Measurements from ENCODE around the gene ACADVL. TPM values are rescaled to one million over a fixed set of nuclear protein-coding genes. Genes with fewer than 3 reads are reported as not detected.
A peak's percentile ranks its signal among the peaks of the same experiment; 100 is the strongest.

Gene ACADVL
- total and polyA plus RNA-seq, 8 donors: 285 to 654 (median 381) TPM

GRCh38 chr17:7263801-7264078 lies 44.0 kb downstream of the ACADVL start:
- H3K27me3 ChIP-seq: peaks cover 10 to 58% of the 10 kb centered on the region in 2 donors
- TF ChIP-seq, protein P1, sequence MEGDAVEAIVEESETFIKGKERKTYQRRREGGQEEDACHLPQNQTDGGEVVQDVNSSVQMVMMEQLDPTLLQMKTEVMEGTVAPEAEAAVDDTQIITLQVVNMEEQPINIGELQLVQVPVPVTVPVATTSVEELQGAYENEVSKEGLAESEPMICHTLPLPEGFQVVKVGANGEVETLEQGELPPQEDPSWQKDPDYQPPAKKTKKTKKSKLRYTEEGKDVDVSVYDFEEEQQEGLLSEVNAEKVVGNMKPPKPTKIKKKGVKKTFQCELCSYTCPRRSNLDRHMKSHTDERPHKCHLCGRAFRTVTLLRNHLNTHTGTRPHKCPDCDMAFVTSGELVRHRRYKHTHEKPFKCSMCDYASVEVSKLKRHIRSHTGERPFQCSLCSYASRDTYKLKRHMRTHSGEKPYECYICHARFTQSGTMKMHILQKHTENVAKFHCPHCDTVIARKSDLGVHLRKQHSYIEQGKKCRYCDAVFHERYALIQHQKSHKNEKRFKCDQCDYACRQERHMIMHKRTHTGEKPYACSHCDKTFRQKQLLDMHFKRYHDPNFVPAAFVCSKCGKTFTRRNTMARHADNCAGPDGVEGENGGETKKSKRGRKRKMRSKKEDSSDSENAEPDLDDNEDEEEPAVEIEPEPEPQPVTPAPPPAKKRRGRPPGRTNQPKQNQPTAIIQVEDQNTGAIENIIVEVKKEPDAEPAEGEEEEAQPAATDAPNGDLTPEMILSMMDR (IDR thresholded peaks at IDR 0.05): no peak
- H3K27ac ChIP-seq: peak overlapping the region; percentile 46 to 88
- intact Hi-C loops (cut with DNase I): no loop called here
- peak overlapping the region in 1 of 2 donors; percentile 59 for H3K4me3 ChIP-seq
- ATAC-seq (no peak), DNase-seq (no peak)
- peaks cover 3 to 43% of the 10 kb centered on the region in 2 donors for H3K4me1 ChIP-seq
- H3K36me3 ChIP-seq: peaks cover 0 to 18% of the 10 kb centered on the region in 2 donors
- no peaks in the 10 kb centered on the region for H3K9me3 ChIP-seq

GRCh38 chr17:7266784-7267183 lies 47.0 kb downstream of the ACADVL start:
- TF ChIP-seq, protein P1 (IDR thresholded peaks at IDR 0.05): no peak
- DNase-seq (no peak), ATAC-seq (no peak)
- Histone ChIP-seq H3K4me1 (peaks cover 3 to 21% of the 10 kb centered on the region in 2 donors), H3K9me3 (no peaks in the 10 kb centered on the region), H3K27me3 (peaks cover 9 to 43% of the 10 kb centered on the region in 2 donors), H3K36me3 (no peaks in the 10 kb centered on the region), H3K27ac (no peak overlapping the region), H3K4me3 (no peak overlapping the region)
- intact Hi-C loops (cut with DNase I): no loop called here

Small RNA genes within 50 kb of the gene (microRNA-seq; reads per million reads assigned to microRNA genes)
- 1,145 to 1,240 reads per million in 2 donors for gene MIR324

Other genes starting within 250 kb of the ACADVL start
Only the 30 nearest of the 33 such genes appear.
- 100 to 1,000 TPM; 279 to 284 TPM for gene RNASEK, start 207.3 kb upstream of the ACADVL start, total RNA-seq
- gene RNASEK, start 207.3 kb upstream of the ACADVL start, polyA plus RNA-seq (ENCODE audit: insufficient read length in 6 of 6): 100 to 1,000 TPM; 127 to 151 (median 134) TPM
- 10 to 100 TPM; 13.3 to 17.2 TPM for gene BCL6B, start 196.9 kb upstream of the ACADVL start, total RNA-seq
- 10 to 100 TPM; 35.1 to 45.9 (median 37.0) TPM for gene BCL6B, start 196.9 kb upstream of the ACADVL start, polyA plus RNA-seq (ENCODE audit: insufficient read length in 6 of 6)
- gene SLC16A13, start 183.9 kb upstream of the ACADVL start, total RNA-seq: 10 to 100 TPM in 1 of 2 donors, 1 to 10 TPM in 1; 9.5 to 21.5 TPM
- gene SLC16A13, start 183.9 kb upstream of the ACADVL start, polyA plus RNA-seq (ENCODE audit: insufficient read length in 6 of 6): 1 to 10 TPM; 3.7 to 5.8 (median 4.6) TPM
- 1 to 10 TPM; 1.2 to 2.5 TPM for gene SLC16A11, start 175.8 kb upstream of the ACADVL start, total RNA-seq
- gene SLC16A11, start 175.8 kb upstream of the ACADVL start, polyA plus RNA-seq (ENCODE audit: insufficient read length in 6 of 6): 1 to 10 TPM in 4 of 6 donors, under 1 TPM in 2; 0.74 to 1.5 (median 1.1) TPM
- 1 to 10 TPM; 7.8 to 9.6 TPM for gene CLEC10A, start 139.7 kb upstream of the ACADVL start, total RNA-seq
- gene CLEC10A, start 139.7 kb upstream of the ACADVL start, polyA plus RNA-seq (ENCODE audit: insufficient read length in 6 of 6): 1 to 10 TPM; 2.0 to 3.6 (median 3.6) TPM
- 1 to 10 TPM; 1.0 to 2.7 TPM for gene ASGR2, start 105.1 kb upstream of the ACADVL start, total RNA-seq
- gene ASGR2, start 105.1 kb upstream of the ACADVL start, polyA plus RNA-seq (ENCODE audit: insufficient read length in 6 of 6): under 1 TPM; 0.34 to 0.76 (median 0.51) TPM
- gene ASGR1, start 40.6 kb upstream of the ACADVL start, total RNA-seq: 1 to 10 TPM; 2.4 to 7.7 TPM
- 10 to 100 TPM in 4 of 6 donors, 1 to 10 TPM in 2; 8.7 to 13.0 (median 11.0) TPM for gene ASGR1, start 40.6 kb upstream of the ACADVL start, polyA plus RNA-seq (ENCODE audit: insufficient read length in 6 of 6)
- gene DLG4, start 102 bp upstream of the ACADVL start, total RNA-seq: 10 to 100 TPM; 25.9 to 33.8 TPM
- 10 to 100 TPM; 35.6 to 60.0 (median 47.6) TPM for gene DLG4, start 102 bp upstream of the ACADVL start, polyA plus RNA-seq (ENCODE audit: insufficient read length in 6 of 6)
- gene DVL2, start 14.6 kb downstream of the ACADVL start, total RNA-seq: 10 to 100 TPM; 36.9 to 46.3 TPM
- gene DVL2, start 14.6 kb downstream of the ACADVL start, polyA plus RNA-seq (ENCODE audit: insufficient read length in 6 of 6): 10 to 100 TPM; 51.7 to 59.7 (median 54.6) TPM
- 10 to 100 TPM; 31.1 to 45.4 TPM for gene PHF23, start 19.5 kb downstream of the ACADVL start, total RNA-seq
- 10 to 100 TPM; 32.8 to 51.2 (median 46.1) TPM for gene PHF23, start 19.5 kb downstream of the ACADVL start, polyA plus RNA-seq (ENCODE audit: insufficient read length in 6 of 6)
- gene GABARAP, start 22.5 kb downstream of the ACADVL start, total RNA-seq: 100 to 1,000 TPM; 545 to 559 TPM
- 100 to 1,000 TPM; 442 to 526 (median 470) TPM for gene GABARAP, start 22.5 kb downstream of the ACADVL start, polyA plus RNA-seq (ENCODE audit: insufficient read length in 6 of 6)
- gene CTDNEP1, start 31.8 kb downstream of the ACADVL start, total RNA-seq: 100 to 1,000 TPM; 134 to 171 TPM
- 100 to 1,000 TPM; 133 to 154 (median 146) TPM for gene CTDNEP1, start 31.8 kb downstream of the ACADVL start, polyA plus RNA-seq (ENCODE audit: insufficient read length in 6 of 6)
- 10 to 100 TPM; 26.5 to 46.6 TPM for gene ELP5, start 32.3 kb downstream of the ACADVL start, total RNA-seq
- 10 to 100 TPM; 36.6 to 49.7 (median 42.9) TPM for gene ELP5, start 32.3 kb downstream of the ACADVL start, polyA plus RNA-seq (ENCODE audit: insufficient read length in 6 of 6)
- 100 to 1,000 TPM; 187 to 197 TPM for gene CLDN7, start 42.5 kb downstream of the ACADVL start, total RNA-seq
- gene CLDN7, start 42.5 kb downstream of the ACADVL start, polyA plus RNA-seq (ENCODE audit: insufficient read length in 6 of 6): 10 to 100 TPM; 26.0 to 37.0 (median 34.8) TPM
- under 1 TPM; 0.60 to 0.85 TPM for gene SLC2A4, start 61.8 kb downstream of the ACADVL start, total RNA-seq
- gene SLC2A4, start 61.8 kb downstream of the ACADVL start, polyA plus RNA-seq (ENCODE audit: insufficient read length in 6 of 6): 1 to 10 TPM in 4 of 6 donors, under 1 TPM in 2; 0.93 to 1.5 (median 1.3) TPM
- under 1 TPM; 0.37 to 0.67 TPM for gene YBX2, start 74.7 kb downstream of the ACADVL start, total RNA-seq
- gene YBX2, start 74.7 kb downstream of the ACADVL start, polyA plus RNA-seq (ENCODE audit: insufficient read length in 6 of 6): 1 to 10 TPM; 1.3 to 2.5 (median 1.6) TPM
- gene EIF5A, start 87.7 kb downstream of the ACADVL start, total RNA-seq: 100 to 1,000 TPM; 307 to 622 TPM
- 100 to 1,000 TPM; 213 to 323 (median 262) TPM for gene EIF5A, start 87.7 kb downstream of the ACADVL start, polyA plus RNA-seq (ENCODE audit: insufficient read length in 6 of 6)
- 10 to 100 TPM; 48.2 to 54.9 TPM for gene GPS2, start 95.4 kb downstream of the ACADVL start, total RNA-seq
- gene GPS2, start 95.4 kb downstream of the ACADVL start, polyA plus RNA-seq (ENCODE audit: insufficient read length in 6 of 6): 100 to 1,000 TPM in 1 of 6 donors, 10 to 100 TPM in 5; 73.0 to 102 (median 81.9) TPM
- gene NEURL4, start 109.4 kb downstream of the ACADVL start, total RNA-seq: 10 to 100 TPM; 27.8 to 35.2 TPM
- gene NEURL4, start 109.4 kb downstream of the ACADVL start, polyA plus RNA-seq (ENCODE audit: insufficient read length in 6 of 6): 10 to 100 TPM; 22.2 to 36.8 (median 27.9) TPM
- gene ACAP1, start 116.6 kb downstream of the ACADVL start, total RNA-seq: 10 to 100 TPM in 1 of 2 donors, 1 to 10 TPM in 1; 9.9 to 51.4 TPM
- 10 to 100 TPM in 2 of 6 donors, 1 to 10 TPM in 4; 6.7 to 11.3 (median 8.1) TPM for gene ACAP1, start 116.6 kb downstream of the ACADVL start, polyA plus RNA-seq (ENCODE audit: insufficient read length in 6 of 6)
- 10 to 100 TPM; 10.3 to 10.7 TPM for gene KCTD11, start 132.2 kb downstream of the ACADVL start, total RNA-seq
- gene KCTD11, start 132.2 kb downstream of the ACADVL start, polyA plus RNA-seq (ENCODE audit: insufficient read length in 6 of 6): 10 to 100 TPM in 3 of 6 donors, 1 to 10 TPM in 3; 8.3 to 13.1 (median 9.9) TPM
- not detected for gene TMEM95, start 135.2 kb downstream of the ACADVL start, total RNA-seq
- not detected for gene TMEM95, start 135.2 kb downstream of the ACADVL start, polyA plus RNA-seq (ENCODE audit: insufficient read length in 6 of 6)
- 1 to 10 TPM; 6.1 to 6.4 TPM for gene TNK1, start 161.2 kb downstream of the ACADVL start, total RNA-seq
- 1 to 10 TPM; 5.3 to 8.7 (median 6.4) TPM for gene TNK1, start 161.2 kb downstream of the ACADVL start, polyA plus RNA-seq (ENCODE audit: insufficient read length in 6 of 6)
- gene PLSCR3, start 174.6 kb downstream of the ACADVL start, total RNA-seq: 10 to 100 TPM; 42.0 to 42.7 TPM
- 10 to 100 TPM; 46.0 to 62.5 (median 57.7) TPM for gene PLSCR3, start 174.6 kb downstream of the ACADVL start, polyA plus RNA-seq (ENCODE audit: insufficient read length in 6 of 6)
- 10 to 100 TPM; 50.7 to 56.0 TPM for gene TMEM256, start 184.2 kb downstream of the ACADVL start, total RNA-seq
- 10 to 100 TPM; 70.7 to 75.7 (median 72.5) TPM for gene TMEM256, start 184.2 kb downstream of the ACADVL start, polyA plus RNA-seq (ENCODE audit: insufficient read length in 6 of 6)
- 10 to 100 TPM; 14.8 to 20.1 TPM for gene NLGN2, start 187.9 kb downstream of the ACADVL start, total RNA-seq
- 10 to 100 TPM; 25.3 to 34.4 (median 30.1) TPM for gene NLGN2, start 187.9 kb downstream of the ACADVL start, polyA plus RNA-seq (ENCODE audit: insufficient read length in 6 of 6)
- not detected for gene SPEM1, start 200.4 kb downstream of the ACADVL start, total RNA-seq
- not detected for gene SPEM1, start 200.4 kb downstream of the ACADVL start, polyA plus RNA-seq (ENCODE audit: insufficient read length in 6 of 6)
- gene SPEM2, start 205.7 kb downstream of the ACADVL start, total RNA-seq: not detected
- gene SPEM2, start 205.7 kb downstream of the ACADVL start, polyA plus RNA-seq (ENCODE audit: insufficient read length in 6 of 6): not detected
- not detected for gene SPEM3, start 208.9 kb downstream of the ACADVL start, total RNA-seq
- not detected for gene SPEM3, start 208.9 kb downstream of the ACADVL start, polyA plus RNA-seq (ENCODE audit: insufficient read length in 6 of 6)
- 1 to 10 TPM; 7.2 to 9.6 TPM for gene TMEM102, start 215.5 kb downstream of the ACADVL start, total RNA-seq
- 1 to 10 TPM; 2.1 to 3.3 (median 2.6) TPM for gene TMEM102, start 215.5 kb downstream of the ACADVL start, polyA plus RNA-seq (ENCODE audit: insufficient read length in 6 of 6)